HG02623 (cell line): ENCODE results near the gene NR3C2.

ENCODE experiments used
- ATAC-seq: cut with Tn5 transposase; IDR thresholded peaks from one replicate; pipeline ENCODE4 v1.9.1; 2021; ENCODE audit warnings: moderate library complexity; ENCODE audit not compliant: unreplicated experiment

The NR3C2 gene

DNA sequence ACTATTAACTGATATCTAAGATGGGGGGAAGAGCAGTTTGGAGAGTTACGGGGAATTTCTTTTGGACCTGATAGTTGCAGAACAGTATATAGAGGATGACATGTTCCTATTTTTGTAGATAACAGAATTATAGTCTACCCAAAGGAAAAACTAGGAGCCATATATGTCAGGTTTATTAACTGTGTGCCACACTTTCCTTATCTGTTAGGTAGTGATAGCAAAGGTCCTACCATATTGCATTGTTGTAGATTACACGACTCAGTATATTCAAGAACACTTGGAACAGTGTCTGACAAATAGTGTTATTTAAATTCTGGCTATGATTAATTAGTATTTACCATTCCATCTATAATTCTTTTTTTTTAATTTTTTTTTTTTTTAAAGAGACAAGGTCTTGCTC is 175.3 kb downstream of the NR3C2 start:
- ATAC-seq, result no peak

DNA sequence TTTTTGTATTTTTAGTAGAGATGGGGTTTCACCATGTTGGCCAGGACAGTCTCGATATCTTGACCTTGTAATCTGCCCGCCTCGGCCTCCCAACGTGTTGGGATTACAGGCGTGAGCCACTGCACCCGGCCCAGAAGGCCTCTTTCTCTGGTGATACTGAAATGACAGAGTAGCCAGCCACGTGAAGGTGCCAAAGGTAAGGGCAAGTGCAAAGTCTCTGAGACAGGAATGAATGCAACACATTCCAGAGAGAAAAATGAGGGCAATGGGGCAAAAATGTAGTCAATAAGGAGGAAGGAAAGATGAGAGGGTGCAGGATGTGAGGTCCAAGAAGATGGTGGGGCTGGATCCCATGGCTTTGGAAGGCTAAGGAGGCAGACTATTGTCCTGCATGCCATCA is 176.0 kb downstream of the NR3C2 start:
- ATAC-seq, result no peak

GRCh38 chr4:148265627-148266026 is 176.6 kb downstream of the NR3C2 start:
- ATAC-seq, result no peak

- no peak for ATAC-seq
Observed at GRCh38 chr4:148263802-148264201, 178.4 kb downstream of the NR3C2 start.

GRCh38 chr4:148263127-148263526 is 179.1 kb downstream of the NR3C2 start:
- ATAC-seq, result no peak

DNA sequence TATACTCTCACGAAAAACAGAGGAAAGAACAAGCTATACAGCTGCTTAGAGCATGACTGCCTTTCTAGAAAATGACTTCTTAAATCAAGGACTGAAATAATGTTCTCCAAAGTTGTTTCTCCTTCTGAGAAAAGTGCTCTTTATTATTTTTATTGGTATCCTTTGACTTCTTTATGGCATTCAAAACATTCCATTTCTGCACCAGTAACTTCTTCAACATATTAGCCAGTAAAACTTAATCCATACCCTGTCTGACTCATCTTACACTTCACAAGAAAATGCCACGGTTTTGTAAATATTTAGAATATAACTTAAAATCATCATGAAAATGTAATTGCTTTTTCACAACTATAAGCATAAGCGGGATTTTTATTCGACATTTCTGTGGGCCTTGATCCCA is 180.4 kb downstream of the NR3C2 start:
- no peak for ATAC-seq

DNA sequence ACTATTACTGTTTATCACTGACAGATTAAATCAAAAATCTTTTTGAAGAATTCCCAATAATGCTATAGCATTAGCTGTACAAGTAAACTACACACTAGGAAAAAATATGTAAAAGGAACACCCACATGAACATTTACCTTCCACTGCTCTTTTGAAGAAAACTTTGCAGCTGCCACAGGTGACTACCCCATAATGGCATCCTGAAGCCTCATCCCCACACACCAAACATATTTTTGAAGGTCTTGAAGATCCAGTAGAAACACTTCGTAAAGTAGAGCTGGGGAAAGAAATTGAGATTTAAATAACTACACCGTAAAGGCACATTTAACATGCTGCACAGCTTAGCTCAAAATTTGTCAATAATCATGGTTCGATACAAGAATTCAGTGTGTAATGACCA is 182.4 kb downstream of the NR3C2 start:
- ATAC-seq, result no peak

GRCh38 chr4:148258535-148258934 is 183.7 kb downstream of the NR3C2 start:
- no peak for ATAC-seq

DNA sequence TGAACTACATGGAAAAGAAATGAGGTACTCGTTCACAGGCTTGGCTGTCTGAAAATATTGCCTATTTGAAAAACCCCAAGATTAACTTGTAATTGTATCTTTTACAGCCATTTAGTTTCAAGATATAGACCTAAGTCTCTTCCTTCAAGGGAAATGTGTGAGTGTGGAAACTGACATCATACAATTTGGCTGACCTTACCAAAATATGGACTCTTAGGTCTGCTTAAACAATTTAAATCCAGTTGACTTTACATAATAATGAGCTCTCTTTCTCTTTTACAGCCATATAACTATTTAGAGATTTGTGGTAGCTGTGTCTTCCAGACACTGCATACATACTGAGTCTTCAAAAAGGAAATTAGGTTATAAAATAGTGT is 186.9 kb downstream of the NR3C2 start:
- no peak for ATAC-seq

DNA sequence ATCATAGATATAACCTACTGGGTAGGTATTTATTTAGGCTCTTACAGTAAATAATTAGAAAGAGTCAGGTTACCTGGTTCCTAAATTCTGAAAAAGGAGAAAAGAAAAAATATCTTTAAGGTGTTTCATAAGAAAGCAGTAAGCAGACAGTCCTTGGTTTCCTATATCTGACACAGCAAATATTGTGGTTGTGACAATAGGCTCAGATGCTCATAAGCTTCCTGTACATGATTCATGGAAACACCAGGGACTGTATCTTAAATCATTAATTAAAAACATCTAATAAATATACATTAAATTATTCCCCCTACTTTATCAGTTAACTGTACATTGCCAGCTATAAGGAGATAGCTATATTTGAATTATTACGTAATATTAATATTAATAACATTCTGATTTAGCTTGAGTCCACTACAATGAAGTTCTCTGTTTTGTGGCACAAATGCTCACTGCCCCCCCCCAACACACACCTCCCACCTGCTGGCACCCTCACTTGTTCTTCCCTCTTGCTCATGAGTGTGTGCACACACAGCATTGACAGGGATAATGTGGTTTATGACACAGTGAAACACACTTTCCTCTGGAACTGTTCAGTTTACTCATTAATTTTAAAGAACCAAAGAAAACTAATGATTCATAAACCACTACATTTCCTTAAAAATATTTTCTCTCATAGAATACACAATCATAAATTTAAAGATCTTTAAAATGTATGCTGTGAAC is 187.4 kb downstream of the NR3C2 start:
- ATAC-seq, result no peak

DNA sequence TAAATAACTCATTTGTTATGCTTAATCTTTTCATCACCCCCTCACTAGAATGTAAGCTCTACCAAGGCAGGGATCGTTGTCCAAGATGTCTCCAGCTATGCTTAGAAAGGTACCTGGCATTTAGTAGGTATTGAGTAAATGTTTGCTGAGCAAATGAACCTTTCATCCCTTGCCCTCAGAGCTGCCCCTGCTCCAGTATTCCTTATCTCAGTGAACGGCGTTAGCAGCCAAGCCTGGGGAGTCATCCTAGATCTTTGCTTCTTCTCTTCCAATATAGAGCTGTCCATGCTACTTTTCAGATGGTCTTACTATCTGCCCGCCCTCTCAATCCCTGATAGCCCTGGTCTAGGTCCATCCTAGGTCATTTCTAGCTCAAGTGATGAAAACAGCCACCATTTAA is 188.4 kb downstream of the NR3C2 start:
- no peak for ATAC-seq

DNA sequence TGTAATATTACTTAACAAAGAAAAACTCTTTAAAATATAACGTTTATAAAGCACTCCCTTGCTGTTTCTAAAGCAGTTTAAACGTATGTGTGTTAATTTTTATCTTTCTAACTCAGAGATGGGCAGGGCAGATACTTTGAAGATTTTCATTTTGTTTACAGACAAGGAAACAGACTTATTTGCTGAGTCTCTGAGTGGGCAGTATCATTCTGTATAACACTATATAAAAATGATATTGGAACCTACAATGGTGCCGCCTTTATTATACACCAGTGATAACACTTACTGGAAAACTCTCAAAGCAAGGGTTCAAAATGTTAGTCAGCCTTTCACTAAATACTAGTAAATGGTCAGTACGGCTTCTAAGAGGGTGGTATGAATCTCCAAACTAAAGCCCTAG is 193.4 kb downstream of the NR3C2 start:
- no peak for ATAC-seq

- no peak for ATAC-seq
Observed at GRCh38 chr4:148245015-148245414, 197.2 kb downstream of the NR3C2 start.

DNA sequence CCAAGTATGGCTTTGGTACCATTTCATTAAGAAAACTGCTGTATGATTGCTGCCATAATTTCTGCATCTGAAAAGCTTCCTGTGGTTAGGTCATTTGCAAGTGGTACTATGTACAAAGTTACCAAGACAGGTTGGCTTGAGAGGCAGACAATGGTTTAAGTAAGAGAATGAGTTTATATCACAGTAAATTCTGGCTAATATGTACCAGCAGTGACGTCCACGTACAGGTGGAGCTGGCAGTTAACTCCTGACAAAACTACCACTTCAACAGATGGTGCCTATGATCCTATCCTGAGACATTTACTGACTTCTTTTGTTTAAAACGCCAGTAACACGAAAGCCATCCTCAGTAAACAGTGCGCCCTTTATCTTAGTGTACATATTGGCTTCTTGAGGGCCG is 198.4 kb downstream of the NR3C2 start:
- ATAC-seq, result no peak

- no peak for ATAC-seq
Observed at GRCh38 chr4:148240241-148240640, 202.0 kb downstream of the NR3C2 start.

GRCh38 chr4:148239494-148239985 is 202.7 kb downstream of the NR3C2 start:
- no peak for ATAC-seq

DNA sequence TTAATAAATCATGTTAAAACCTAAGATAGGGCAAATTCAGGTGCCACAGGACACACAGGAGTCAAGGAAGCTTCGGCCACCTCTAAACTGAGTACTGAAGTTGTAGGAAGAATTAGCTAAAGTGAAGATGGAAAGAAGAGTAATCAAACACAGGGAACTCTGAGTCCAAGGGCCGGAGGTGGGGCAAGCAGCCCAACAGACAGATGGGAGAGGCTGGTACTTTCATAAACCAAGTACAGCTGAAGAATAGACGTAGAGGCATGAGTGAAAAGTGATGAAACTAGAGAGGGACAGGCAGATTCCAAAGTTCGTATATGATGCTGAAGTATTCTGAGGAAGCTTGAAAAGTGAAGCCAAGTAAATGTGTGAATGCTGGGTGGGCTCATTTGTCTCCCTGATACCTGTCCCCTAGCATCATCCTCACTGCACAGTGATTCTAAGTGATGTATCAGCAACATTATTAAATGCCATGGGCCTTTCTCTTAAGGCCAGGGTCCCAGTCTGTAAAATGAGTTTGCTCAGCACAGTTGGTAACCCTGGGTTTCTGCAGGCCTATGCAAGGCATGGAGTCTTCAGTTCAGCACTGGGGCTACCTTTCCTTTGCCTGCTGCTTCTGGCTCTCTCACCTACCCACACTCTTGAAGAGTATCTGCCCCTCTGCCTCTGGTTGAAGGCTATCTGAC is 203.3 kb downstream of the NR3C2 start:
- no peak for ATAC-seq

- no peak for ATAC-seq
Observed at GRCh38 chr4:148238086-148238485, 204.1 kb downstream of the NR3C2 start.

- no peak for ATAC-seq
Observed at GRCh38 chr4:148235809-148236208, 206.4 kb downstream of the NR3C2 start.

GRCh38 chr4:148229798-148230197 is 212.4 kb downstream of the NR3C2 start:
- ATAC-seq, result no peak

DNA sequence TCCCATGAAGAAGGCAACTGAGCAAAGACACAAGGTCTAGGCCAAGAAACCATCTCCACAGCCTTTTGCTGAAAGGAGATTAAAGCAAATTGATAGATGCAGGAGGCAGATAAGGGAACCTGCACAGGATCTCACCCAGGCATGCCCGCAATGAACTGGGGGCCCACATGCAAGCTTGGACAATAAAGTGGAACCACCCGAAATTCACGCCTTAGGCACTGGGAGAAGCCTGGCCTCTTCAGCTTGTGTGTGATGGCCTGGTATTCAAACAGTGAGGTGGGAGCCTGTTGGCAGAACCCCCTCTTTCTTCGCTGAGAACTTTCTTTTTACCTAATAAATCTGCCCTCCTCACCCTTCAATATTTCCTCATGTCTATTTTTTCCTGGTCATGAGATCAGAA is 213.2 kb downstream of the NR3C2 start:
- ATAC-seq, result no peak

DNA sequence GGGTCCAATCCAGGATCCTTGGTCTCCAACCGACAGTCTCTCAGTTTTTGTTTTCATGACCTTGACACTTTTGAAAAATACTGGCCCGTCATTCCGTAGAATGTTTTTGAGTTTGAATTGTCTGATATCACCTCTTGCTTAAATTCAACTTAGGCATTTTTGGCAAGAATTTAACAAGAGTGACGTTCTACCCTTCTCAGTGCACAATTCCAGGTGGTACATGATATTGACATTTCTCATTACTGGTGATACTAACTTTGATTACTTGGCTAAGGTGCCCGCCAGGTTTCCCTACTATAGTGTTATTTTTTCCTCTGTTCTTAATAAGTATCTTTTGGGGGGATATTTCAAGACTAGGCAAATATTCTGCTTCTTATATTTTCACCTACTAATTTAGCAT is 215.1 kb downstream of the NR3C2 start:
- ATAC-seq, result no peak

DNA sequence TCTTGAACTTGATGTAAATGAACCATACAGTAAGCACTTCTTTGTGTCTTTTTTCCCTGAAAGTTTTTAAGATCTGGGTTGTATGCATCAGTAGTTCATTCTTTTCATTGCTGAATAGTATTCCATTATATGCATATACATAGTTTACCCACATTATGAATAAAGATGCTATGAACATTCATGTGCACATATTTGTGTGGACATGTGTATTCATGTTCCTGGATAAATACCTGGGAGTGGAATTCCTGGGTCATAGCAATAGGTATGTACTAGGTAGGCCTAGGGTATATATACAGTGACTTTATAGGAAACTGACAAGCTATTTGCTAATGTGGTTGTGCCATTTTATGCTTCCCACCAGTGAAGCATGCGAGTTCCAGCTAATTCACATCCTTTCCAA is 215.9 kb downstream of the NR3C2 start:
- ATAC-seq, result no peak
